ENCODE measurements around the gene STBD1. TPM values are rescaled to one million over a fixed set of nuclear protein-coding genes. Genes with fewer than 3 reads are reported as not detected.

STBD1 gene
- polyA plus RNA-seq, 1 donor from 2014 or later = not detected

GRCh38 chr4:76270244-76271175 lies 36.0 kb upstream of the STBD1 start:
- H3K9ac ChIP-seq (ENCODE audit: low read length) = no peak overlapping the region
- no peaks in the 10 kb centered on the region for H3K79me2 ChIP-seq (replicated peaks; ENCODE audit: insufficient read depth, low read length)
- no peaks in the 10 kb centered on the region for H4K20me1 ChIP-seq (ENCODE audit: insufficient read depth)
- no peak overlapping the region for H3K27ac ChIP-seq (ENCODE audit: low read length)
- H2AFZ ChIP-seq (ENCODE audit: low read depth, low read length) = no peak overlapping the region
- H3K9me2 ChIP-seq (ENCODE audit: insufficient read depth, low read length) = no peaks in the 10 kb centered on the region
- no peak overlapping the region for H3K4me3 ChIP-seq (ENCODE audit: low read length)
- H3K4me2 ChIP-seq (ENCODE audit: low read length) = no peak overlapping the region
- H3K27me3 ChIP-seq (ENCODE audit: insufficient read depth, low read depth, low read length) = no peaks in the 10 kb centered on the region
- H3F3A ChIP-seq (ENCODE audit: insufficient read depth, low read length, poor library complexity, severe bottlenecking) = no peaks in the 10 kb centered on the region
- no peaks in the 10 kb centered on the region for H3K9me3 ChIP-seq (ENCODE audit: low read length)
- TF ChIP-seq, protein P1, sequence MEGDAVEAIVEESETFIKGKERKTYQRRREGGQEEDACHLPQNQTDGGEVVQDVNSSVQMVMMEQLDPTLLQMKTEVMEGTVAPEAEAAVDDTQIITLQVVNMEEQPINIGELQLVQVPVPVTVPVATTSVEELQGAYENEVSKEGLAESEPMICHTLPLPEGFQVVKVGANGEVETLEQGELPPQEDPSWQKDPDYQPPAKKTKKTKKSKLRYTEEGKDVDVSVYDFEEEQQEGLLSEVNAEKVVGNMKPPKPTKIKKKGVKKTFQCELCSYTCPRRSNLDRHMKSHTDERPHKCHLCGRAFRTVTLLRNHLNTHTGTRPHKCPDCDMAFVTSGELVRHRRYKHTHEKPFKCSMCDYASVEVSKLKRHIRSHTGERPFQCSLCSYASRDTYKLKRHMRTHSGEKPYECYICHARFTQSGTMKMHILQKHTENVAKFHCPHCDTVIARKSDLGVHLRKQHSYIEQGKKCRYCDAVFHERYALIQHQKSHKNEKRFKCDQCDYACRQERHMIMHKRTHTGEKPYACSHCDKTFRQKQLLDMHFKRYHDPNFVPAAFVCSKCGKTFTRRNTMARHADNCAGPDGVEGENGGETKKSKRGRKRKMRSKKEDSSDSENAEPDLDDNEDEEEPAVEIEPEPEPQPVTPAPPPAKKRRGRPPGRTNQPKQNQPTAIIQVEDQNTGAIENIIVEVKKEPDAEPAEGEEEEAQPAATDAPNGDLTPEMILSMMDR (IDR thresholded peaks at IDR 0.05; ENCODE audit: poor library complexity, severe bottlenecking) = no peak
- no peaks in the 10 kb centered on the region for H3K36me3 ChIP-seq (ENCODE audit: insufficient read depth, low read length)

DNA sequence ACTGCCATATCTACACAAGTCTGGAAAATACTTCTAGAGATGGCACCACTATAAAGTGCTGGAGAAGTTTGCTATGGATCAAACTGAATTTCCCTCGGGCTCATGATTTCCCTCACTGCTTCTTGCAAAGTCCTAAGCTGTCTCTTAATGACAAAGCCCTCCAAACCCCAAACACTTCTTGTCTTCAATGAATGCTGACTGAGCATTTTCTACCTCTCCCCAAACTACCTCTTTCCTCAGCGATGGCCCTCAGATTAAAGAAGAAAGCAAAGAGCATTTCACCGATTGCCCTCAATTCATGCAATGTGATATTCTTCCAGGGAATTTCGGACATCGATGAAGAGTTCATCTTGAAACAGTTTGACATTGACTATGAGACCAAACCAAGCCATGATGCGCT lies 35.3 kb upstream of the STBD1 start:
- no peaks in the 10 kb centered on the region for H4K20me1 ChIP-seq (ENCODE audit: insufficient read depth)
- no peaks in the 10 kb centered on the region for H3K9me2 ChIP-seq (ENCODE audit: insufficient read depth, low read length)
- H3K9ac ChIP-seq (ENCODE audit: low read length) = no peak overlapping the region
- H3F3A ChIP-seq (ENCODE audit: insufficient read depth, low read length, poor library complexity, severe bottlenecking) = no peaks in the 10 kb centered on the region
- no peaks in the 10 kb centered on the region for H3K9me3 ChIP-seq (ENCODE audit: low read length)
- TF ChIP-seq EP300 (conservative IDR thresholded peaks at IDR 0.05; ENCODE audit: poor library complexity, severe bottlenecking) (no peak), SMC3 (conservative IDR thresholded peaks at IDR 0.05; ENCODE audit: poor library complexity) (no peak), MXI1 (conservative IDR thresholded peaks at IDR 0.05; ENCODE audit: poor library complexity, severe bottlenecking) (no peak), TAF1 (IDR thresholded peaks at IDR 0.05; ENCODE audit: low read depth) (no peak), RAD21 (conservative IDR thresholded peaks at IDR 0.05) (no peak), POLR2AphosphoS5 (IDR thresholded peaks at IDR 0.05) (no peak), EZH2 (IDR thresholded peaks at IDR 0.05; ENCODE audit: borderline replicate concordance, insufficient read depth, low read length, poor library complexity, severe bottlenecking) (no peak)
- TF ChIP-seq, protein P1 (IDR thresholded peaks at IDR 0.05; ENCODE audit: poor library complexity, severe bottlenecking) = no peak
- TF ChIP-seq, protein P2, sequence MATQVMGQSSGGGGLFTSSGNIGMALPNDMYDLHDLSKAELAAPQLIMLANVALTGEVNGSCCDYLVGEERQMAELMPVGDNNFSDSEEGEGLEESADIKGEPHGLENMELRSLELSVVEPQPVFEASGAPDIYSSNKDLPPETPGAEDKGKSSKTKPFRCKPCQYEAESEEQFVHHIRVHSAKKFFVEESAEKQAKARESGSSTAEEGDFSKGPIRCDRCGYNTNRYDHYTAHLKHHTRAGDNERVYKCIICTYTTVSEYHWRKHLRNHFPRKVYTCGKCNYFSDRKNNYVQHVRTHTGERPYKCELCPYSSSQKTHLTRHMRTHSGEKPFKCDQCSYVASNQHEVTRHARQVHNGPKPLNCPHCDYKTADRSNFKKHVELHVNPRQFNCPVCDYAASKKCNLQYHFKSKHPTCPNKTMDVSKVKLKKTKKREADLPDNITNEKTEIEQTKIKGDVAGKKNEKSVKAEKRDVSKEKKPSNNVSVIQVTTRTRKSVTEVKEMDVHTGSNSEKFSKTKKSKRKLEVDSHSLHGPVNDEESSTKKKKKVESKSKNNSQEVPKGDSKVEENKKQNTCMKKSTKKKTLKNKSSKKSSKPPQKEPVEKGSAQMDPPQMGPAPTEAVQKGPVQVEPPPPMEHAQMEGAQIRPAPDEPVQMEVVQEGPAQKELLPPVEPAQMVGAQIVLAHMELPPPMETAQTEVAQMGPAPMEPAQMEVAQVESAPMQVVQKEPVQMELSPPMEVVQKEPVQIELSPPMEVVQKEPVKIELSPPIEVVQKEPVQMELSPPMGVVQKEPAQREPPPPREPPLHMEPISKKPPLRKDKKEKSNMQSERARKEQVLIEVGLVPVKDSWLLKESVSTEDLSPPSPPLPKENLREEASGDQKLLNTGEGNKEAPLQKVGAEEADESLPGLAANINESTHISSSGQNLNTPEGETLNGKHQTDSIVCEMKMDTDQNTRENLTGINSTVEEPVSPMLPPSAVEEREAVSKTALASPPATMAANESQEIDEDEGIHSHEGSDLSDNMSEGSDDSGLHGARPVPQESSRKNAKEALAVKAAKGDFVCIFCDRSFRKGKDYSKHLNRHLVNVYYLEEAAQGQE (IDR thresholded peaks at IDR 0.05; ENCODE audit: borderline replicate concordance) = no peak
- no peaks in the 10 kb centered on the region for H3K79me2 ChIP-seq (replicated peaks; ENCODE audit: insufficient read depth, low read length)
- no peak overlapping the region for H3K4me2 ChIP-seq (ENCODE audit: low read length)
- no peak overlapping the region for H3K27ac ChIP-seq (ENCODE audit: low read length)
- no peaks in the 10 kb centered on the region for H3K36me3 ChIP-seq (ENCODE audit: insufficient read depth, low read length)
- H3K27me3 ChIP-seq (ENCODE audit: insufficient read depth, low read depth, low read length) = no peaks in the 10 kb centered on the region
- no peak overlapping the region for H3K4me3 ChIP-seq (ENCODE audit: low read length)
- H2AFZ ChIP-seq (ENCODE audit: low read depth, low read length) = no peak overlapping the region
